ENCODE results near the gene NEURL3.

The NEURL3 gene

DNA sequence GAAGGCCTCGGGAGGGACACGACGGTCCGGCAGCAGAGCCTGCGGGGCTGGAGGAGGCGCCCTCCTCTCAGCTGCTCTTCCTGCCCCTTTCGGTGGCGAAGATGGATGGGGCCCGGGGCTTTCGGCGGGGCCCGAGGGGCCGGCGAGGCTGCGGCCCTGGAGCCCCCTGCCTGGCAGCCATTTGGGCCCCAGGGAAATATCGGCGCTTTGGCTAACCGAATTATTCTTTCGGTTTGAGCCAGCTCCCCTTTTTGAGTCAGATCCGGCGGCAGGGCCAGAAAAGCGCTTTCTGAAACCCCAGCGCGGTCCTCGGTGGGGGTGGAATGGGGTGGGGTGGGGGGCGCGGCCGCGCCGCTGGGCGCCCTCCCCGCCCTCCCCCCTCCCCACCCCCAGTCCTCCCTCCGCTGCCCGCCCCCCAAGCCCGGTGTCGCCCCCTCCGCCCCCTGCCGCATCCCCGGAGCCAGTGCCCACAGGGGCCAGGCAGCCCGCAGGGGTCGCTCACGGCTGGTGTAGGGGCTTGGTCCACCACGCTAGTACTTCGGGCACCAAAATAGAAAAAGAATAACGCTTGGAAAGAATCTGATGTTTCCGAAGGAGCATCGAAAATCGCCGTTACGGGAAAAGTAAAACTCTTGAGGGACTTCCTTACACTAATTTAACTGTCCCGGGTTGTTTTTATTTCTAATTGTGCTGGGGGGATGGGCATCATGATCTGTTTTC, 22.3 kb upstream of the NEURL3 start:
- DNase-seq (ENCODE audit: low read depth in 2 of 2): peak; percentile 46 to 54

- no peak for DNase-seq (ENCODE audit: low read depth in 2 of 2)
Observed at GRCh38 chr2:96526615-96527285, 21.6 kb upstream of the NEURL3 start.

DNA sequence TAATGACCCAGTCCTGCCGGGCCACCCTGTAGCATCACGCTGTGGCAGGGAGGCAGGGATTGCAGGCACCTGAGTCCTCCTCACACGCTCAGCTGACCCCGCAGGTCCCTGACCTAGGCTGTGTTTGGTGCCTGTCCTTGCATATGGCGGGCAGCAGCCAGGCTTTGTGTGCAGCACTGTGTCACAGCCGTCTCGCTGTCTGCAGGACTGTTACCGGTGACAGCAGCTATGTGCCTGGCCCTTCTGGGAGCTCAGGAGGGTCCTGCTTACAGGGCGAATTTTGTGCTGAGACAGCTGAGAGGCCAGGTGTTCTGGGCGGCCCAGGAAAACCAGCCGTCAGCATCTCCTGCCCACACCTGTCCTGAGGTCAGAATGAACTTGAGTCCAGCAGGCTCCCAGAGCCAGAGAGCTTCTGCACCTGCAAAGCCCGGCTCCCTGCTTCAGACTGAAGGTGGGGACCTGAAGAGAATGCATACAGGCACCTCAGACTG, 21.0 kb upstream of the NEURL3 start:
- no peak for DNase-seq (ENCODE audit: low read depth in 2 of 2)

DNA sequence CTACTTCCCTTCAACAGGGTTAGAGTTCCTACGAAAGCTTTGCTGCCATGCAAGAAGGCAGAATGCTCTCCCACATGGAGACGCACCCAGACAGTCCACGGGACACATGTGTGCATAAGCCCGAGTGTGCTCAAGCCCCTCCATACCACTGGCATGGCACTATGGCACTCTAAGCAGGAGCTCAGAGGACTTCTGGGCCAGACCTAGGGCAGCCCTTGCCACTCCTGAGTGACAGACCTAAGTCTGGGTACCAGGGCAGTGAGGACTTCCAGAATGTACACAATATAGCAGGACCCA, 20.0 kb upstream of the NEURL3 start:
- DNase-seq (ENCODE audit: low read depth in 2 of 2): no peak

DNA sequence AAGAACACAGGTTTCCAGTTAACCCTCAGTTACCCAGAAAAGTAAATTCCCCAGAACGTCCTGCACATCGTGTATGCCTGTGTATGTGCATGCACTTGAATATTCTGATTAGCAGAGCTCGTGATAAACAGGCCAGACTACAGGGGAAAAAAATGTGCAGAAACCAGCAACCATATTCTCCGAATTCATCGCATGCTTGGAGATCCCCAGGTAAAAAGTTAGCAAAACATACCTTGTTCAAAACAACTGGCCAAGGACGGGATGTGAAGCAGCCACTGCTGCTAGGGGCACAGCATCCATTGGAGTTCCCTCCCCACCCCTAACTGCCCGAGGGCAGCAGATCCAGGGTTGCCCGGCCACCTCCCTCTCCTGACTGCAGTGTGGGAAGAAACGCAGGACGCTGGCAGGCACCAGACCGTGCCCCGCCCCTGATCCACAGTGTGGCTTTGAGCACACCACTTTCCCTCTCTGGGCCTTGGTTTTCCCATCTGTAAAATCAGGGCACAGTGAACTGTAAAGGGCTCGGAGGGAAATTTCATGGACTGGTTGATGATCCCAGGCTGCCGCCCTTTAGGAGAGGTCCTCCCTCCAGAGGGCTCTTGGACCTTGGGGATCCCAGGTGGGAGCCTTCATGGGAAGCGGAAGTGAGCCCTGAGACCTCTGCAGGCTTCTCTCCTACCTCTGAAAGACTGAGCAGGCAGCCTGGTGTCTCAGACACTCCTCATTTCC, 19.5 kb upstream of the NEURL3 start:
- no peak for DNase-seq (ENCODE audit: low read depth in 2 of 2)

GRCh38 chr2:96523659-96524481, 18.7 kb upstream of the NEURL3 start:
- no peak for DNase-seq (ENCODE audit: low read depth in 2 of 2)

- DNase-seq (ENCODE audit: low read depth in 2 of 2): no peak
Observed at GRCh38 chr2:96522304-96523203, 17.4 kb upstream of the NEURL3 start.

DNA sequence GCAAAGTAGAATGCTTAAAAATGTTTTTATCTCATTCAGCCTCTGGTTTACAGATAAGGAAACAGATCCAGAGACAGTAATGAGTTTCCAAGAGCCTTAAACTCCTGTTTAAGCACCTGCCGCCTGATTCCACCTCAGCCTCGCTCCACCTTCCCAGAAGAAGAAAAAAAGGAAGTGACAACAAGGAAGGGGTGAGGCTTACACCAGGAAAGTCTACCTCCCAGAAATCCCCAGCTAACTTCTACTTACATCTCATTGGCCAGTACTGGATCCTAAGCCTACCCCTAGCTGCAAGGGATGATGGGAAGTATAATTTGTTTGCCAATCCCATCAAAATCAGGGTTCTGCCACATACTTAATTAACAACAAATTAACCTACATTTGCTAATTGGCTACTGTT, 16.1 kb upstream of the NEURL3 start:
- no peak for DNase-seq (ENCODE audit: low read depth in 2 of 2)

DNA sequence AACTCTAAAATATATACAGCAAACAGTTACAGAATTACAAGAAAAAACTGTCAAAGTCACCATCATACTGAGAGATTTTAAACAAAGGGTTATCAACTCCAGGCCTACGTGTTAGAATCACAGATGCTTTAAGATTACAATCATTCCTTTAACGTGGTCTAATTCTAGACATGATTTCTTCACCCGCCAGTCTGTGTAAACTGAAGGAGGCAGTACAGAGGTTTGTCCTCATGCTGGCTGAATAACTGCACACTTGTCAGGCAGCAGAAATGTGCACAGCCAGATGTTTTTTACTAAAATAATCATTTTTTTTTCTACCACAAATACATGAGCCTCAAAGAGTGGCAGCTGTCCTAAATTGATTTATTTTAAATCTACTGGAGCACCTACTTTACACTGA, 15.5 kb upstream of the NEURL3 start:
- DNase-seq (ENCODE audit: low read depth in 2 of 2): no peak

GRCh38 chr2:96520231-96520630, 15.1 kb upstream of the NEURL3 start:
- no peak for DNase-seq (ENCODE audit: low read depth in 2 of 2)

GRCh38 chr2:96517079-96517478, 11.9 kb upstream of the NEURL3 start:
- DNase-seq (ENCODE audit: low read depth in 2 of 2): no peak

DNA sequence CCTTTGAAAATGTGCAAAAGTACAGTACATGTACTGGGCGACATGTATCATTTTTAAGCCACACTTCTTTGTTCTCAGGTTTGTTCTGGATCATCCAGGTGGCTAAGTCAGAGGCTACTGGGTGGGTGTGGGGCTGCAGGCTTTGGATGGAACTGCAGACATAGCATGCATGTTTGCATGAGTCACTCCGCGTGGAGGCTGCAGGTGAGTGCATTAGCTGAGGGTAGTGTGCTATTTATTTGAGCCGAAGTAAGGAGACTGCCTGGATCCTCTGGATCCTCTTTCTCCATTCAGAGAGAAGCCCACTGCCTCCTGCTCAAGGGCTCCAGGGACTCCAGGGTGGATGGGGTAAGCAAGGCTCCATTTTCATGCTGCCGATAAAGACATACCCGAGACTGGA, 9.4 kb upstream of the NEURL3 start:
- DNase-seq (ENCODE audit: low read depth in 2 of 2): no peak

DNA sequence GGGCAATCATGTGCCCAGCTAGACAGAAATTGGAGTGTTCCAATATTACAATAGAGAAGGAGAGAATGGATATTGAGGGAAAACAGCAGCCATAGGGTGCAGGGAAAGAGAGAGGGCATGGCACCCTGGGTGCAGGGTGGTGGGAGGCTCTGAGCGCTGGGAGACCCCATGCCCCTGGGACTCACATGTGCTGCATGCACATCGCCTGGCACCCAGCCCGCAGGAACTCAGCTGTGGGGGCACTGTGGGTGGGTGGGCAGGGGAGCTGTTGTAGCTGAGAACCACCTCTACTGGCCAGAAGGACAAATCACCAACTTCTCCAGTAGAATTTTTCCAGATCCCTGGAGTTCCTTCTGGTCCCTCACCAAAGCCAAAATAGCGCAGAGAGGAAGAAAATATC, 7.2 kb upstream of the NEURL3 start:
- DNase-seq (ENCODE audit: low read depth in 2 of 2): no peak

DNA sequence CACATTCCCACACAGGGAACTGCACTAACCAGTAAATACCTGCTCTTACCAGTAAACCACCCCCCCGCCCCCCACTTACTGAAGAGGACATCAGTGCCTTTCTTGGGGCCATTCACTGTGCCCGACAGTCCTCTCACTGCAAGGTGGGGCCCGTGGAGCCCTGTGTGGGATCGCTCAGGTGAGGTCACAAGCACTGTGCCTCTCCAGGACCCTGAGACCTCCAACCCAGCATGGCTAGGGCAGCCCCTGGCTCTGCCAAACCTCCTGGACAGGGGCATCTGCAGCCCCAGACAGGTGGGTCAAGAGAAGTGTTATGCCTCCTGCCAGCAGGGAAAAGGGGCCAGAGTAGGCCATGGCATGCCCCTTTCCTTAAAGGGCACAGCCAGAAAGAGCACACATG, 6.7 kb upstream of the NEURL3 start:
- DNase-seq (ENCODE audit: low read depth in 2 of 2): no peak

GRCh38 chr2:96510931-96511595, 5.9 kb upstream of the NEURL3 start:
- DNase-seq (ENCODE audit: low read depth in 2 of 2): no peak

DNA sequence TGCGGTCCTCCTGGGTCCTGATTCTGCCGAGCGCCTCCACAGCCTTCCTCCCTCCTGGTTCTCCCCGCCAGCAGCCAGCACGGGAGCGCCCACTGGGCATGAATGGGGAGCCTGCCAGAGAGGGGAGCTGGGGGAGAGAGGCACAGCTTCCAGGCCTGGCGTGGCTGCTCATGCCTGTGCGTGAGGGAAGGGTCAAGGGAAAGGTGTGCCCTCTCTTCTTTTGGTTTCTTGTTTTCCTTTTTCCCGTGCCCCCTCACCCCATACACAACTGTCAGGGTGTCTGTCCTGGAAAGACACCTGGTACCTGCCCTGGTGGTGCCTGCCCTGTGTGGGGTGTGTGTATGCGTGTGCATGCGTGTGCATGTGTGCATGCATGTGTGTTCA, 4.7 kb upstream of the NEURL3 start:
- DNase-seq (ENCODE audit: low read depth in 2 of 2): no peak

- peak in 1 of 2 donors; percentile 66 for DNase-seq (ENCODE audit: low read depth in 2 of 2)
Observed at GRCh38 chr2:96509114-96509846, 4.1 kb upstream of the NEURL3 start.

DNA sequence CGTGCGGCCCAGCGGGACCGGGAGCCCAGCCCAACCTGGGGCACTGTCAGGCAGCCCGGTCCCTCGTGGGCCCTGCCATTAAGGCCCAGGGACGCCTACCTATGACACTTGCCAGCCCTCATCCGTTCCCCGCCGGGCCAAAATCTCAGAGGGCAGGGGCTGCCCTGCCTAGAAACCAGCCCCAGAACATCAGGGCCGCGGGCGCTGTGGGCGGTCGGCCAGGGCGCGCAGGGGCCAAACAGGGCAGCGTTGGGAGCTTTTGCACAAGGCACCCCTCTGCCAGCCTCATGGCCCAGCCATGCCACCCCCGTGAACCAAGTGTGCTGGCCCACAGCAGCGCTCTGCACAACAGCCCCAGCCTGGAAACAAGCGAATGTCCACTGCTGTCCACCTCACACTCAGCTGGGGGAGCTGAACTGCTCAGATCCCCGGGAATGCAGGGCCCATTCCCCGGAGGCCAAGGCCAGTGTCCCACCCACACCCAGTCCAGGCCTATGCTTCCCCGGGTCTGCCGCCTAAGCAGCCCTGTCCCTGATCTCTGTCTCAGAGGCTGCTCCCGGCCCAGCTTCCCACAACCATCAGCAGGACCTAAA, 3.5 kb upstream of the NEURL3 start:
- no peak for DNase-seq (ENCODE audit: low read depth in 2 of 2)

DNA sequence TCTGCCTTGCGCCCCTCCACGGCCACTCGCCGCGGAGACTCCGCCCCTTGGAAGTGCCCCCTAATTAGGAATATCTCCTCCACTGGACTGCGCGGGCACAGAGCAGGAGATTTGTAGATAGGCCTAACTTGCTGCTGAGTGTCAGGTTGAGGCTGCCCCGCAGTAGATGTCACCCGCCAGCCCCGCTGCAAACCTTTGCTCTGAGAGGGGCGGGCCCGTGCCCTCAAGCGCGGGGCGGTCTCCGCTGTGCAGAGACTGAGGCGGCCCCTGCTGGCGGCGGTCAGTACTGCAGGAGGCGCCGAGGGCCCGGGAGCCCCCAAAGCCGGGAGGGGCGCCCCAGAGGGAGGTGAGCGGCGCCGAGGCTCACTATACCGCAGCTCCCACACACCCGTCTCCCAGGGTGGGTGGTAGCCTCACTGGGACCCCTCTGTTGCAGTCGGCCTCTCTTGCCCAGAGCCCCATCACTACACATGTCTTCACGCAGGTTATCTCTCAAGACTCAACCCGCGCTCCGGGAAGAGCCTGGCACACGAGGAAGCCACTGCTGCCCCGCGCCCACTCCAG, 2.9 kb upstream of the NEURL3 start:
- peak; percentile 88 to 92 for DNase-seq (ENCODE audit: low read depth in 2 of 2)
